K562 (cell line): ENCODE measurements around the gene GPR180.

Source experiments
- HMGN3 ChIP-seq: IDR thresholded peaks from 2 replicates; pipeline ENCODE4 v1.6.1; 2011; ENCODE audit warnings: borderline replicate concordance, low read depth, mild to moderate bottlenecking, mixed read lengths, low read length; ENCODE audit not compliant: insufficient read length; ENCODE audit errors: extremely low read depth
- HNRNPLL ChIP-seq: fragments of 200-400 bp; formaldehyde crosslinking; IDR thresholded peaks from 2 replicates; pipeline ENCODE4 v1.6.1; 2017; ENCODE audit warnings: low read length, low read depth, mild to moderate bottlenecking; ENCODE audit not compliant: poor library complexity, severe bottlenecking
- HOXB6 ChIP-seq: fragments of 250-450 bp; sonication (Bioruptor Pico); IDR thresholded peaks from 2 replicates; pipeline ENCODE4 v1.5.1; 2022; ENCODE audit warnings: mild to moderate bottlenecking, borderline replicate concordance
- NR2C2 ChIP-seq, 2 experiments: fragments of 200-800 bp in 1 of 2; sonication (Bioruptor generic) in 1 of 2; sonication (generic) in 1 of 2; formaldehyde crosslinking in 1 of 2; IDR thresholded peaks; 2 replicates each; pipeline versions ENCODE4 v1.6.1 to v1.8.0; 2016 to 2022; ENCODE audit warnings: mild to moderate bottlenecking in 1 of 2, missing compliant biosample characterization in 1 of 2, missing genetic modification characterization in 1 of 2, missing genetic modification reagents in 1 of 2
- POLR2AphosphoS2 ChIP-seq: IDR thresholded peaks from 2 replicates; pipeline ENCODE4 v1.6.1; 2012; ENCODE audit warnings: low read length, improper control_type of control experiment
- POLR2AphosphoS5 ChIP-seq: IDR thresholded peaks from 2 replicates; pipeline ENCODE4 v1.6.1; 2011; ENCODE audit warnings: mild to moderate bottlenecking, low read depth, low read length, moderate library complexity; ENCODE audit not compliant: control insufficient read depth, insufficient read depth
- RCOR1 ChIP-seq, 2 experiments: IDR thresholded peaks; 2 replicates each; pipeline ENCODE4 v1.6.1; 2012; ENCODE audit warnings: low read depth in 2 of 2, low read length in 2 of 2, borderline replicate concordance in 1 of 2, improper control_type of control experiment in 1 of 2
- ZBTB8A ChIP-seq: fragments of 450-650 bp; IDR thresholded peaks from 2 replicates; pipeline ENCODE4 v1.6.1; 2018; ENCODE audit warnings: mild to moderate bottlenecking, moderate library complexity; ENCODE audit not compliant: partially characterized antibody
- TF ChIP-seq, protein P1 (sequence below): fragments of 150-350 bp; IDR thresholded peaks from 2 replicates; pipeline ENCODE4 v1.6.1; 2014; ENCODE audit warnings: low read depth, mild to moderate bottlenecking, low read length, borderline replicate concordance
- TF ChIP-seq, protein P2 (sequence below): sonication (generic); formaldehyde crosslinking; IDR thresholded peaks from 2 replicates; pipeline ENCODE4 v1.8.1; 2023; ENCODE audit warnings: mild to moderate bottlenecking, missing genetic modification reagents
- TF ChIP-seq, protein P3 (sequence below), 2 experiments: fragments of 450-650 bp; IDR thresholded peaks; 2 replicates each; pipeline ENCODE4 v1.6.1; 2016; ENCODE audit warnings: mild to moderate bottlenecking in 2 of 2, borderline replicate concordance in 1 of 2, low read depth in 1 of 2, moderate library complexity in 1 of 2
- TF ChIP-seq, protein P4 (sequence below): sonication (generic); formaldehyde crosslinking; IDR thresholded peaks from 2 replicates; pipeline ENCODE4 v1.8.0; 2022; ENCODE audit warnings: mild to moderate bottlenecking, missing genetic modification reagents
- TF ChIP-seq, protein P5 (sequence below), 2 experiments: fragments of 450-650 bp in 1 of 2; sonication (generic) in 1 of 2; formaldehyde crosslinking; conservative IDR thresholded peaks; 2 replicates each; pipeline versions ENCODE4 v1.4.0 to v1.8.1; 2020 to 2022; ENCODE audit warnings: mild to moderate bottlenecking in 1 of 2, missing genetic modification reagents in 1 of 2

DNA sequence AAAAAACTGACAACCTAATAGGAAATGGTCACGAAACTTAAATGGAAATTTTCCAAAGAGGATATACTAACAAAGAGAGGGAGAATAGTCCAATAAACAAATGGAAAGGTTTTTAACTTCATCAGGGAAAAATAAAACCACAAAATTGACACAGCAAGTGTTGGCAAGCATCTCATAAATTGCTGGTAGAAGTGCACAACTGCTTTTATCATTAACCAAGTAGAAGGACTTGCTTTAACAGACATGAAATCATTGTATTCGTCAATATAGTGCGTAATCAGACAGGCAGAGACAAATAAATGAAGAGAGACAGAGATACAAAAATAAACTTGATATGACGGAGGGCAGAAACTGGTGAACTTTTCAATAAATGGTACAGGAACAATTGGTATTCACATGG, 13.1 kb upstream of the GPR180 start:
- no peak for TF ChIP-seq NR2C2 (CRISPR knock-in tag; IDR thresholded peaks at IDR 0.05)
- TF ChIP-seq NR2C2 (tag; IDR thresholded peaks at IDR 0.05): no peak
- TF ChIP-seq, protein P1, sequence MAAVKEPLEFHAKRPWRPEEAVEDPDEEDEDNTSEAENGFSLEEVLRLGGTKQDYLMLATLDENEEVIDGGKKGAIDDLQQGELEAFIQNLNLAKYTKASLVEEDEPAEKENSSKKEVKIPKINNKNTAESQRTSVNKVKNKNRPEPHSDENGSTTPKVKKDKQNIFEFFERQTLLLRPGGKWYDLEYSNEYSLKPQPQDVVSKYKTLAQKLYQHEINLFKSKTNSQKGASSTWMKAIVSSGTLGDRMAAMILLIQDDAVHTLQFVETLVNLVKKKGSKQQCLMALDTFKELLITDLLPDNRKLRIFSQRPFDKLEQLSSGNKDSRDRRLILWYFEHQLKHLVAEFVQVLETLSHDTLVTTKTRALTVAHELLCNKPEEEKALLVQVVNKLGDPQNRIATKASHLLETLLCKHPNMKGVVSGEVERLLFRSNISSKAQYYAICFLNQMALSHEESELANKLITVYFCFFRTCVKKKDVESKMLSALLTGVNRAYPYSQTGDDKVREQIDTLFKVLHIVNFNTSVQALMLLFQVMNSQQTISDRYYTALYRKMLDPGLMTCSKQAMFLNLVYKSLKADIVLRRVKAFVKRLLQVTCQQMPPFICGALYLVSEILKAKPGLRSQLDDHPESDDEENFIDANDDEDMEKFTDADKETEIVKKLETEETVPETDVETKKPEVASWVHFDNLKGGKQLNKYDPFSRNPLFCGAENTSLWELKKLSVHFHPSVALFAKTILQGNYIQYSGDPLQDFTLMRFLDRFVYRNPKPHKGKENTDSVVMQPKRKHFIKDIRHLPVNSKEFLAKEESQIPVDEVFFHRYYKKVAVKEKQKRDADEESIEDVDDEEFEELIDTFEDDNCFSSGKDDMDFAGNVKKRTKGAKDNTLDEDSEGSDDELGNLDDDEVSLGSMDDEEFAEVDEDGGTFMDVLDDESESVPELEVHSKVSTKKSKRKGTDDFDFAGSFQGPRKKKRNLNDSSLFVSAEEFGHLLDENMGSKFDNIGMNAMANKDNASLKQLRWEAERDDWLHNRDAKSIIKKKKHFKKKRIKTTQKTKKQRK: no peak
- TF ChIP-seq RCOR1 (IDR thresholded peaks at IDR 0.05; ENCODE audit: borderline replicate concordance in 1 of 2, low read depth in 2 of 2, low read length in 2 of 2): no peak
- TF ChIP-seq, protein P2, sequence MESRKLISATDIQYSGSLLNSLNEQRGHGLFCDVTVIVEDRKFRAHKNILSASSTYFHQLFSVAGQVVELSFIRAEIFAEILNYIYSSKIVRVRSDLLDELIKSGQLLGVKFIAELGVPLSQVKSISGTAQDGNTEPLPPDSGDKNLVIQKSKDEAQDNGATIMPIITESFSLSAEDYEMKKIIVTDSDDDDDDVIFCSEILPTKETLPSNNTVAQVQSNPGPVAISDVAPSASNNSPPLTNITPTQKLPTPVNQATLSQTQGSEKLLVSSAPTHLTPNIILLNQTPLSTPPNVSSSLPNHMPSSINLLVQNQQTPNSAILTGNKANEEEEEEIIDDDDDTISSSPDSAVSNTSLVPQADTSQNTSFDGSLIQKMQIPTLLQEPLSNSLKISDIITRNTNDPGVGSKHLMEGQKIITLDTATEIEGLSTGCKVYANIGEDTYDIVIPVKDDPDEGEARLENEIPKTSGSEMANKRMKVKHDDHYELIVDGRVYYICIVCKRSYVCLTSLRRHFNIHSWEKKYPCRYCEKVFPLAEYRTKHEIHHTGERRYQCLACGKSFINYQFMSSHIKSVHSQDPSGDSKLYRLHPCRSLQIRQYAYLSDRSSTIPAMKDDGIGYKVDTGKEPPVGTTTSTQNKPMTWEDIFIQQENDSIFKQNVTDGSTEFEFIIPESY (CRISPR knock-in tag): no peak
- TF ChIP-seq, protein P3, sequence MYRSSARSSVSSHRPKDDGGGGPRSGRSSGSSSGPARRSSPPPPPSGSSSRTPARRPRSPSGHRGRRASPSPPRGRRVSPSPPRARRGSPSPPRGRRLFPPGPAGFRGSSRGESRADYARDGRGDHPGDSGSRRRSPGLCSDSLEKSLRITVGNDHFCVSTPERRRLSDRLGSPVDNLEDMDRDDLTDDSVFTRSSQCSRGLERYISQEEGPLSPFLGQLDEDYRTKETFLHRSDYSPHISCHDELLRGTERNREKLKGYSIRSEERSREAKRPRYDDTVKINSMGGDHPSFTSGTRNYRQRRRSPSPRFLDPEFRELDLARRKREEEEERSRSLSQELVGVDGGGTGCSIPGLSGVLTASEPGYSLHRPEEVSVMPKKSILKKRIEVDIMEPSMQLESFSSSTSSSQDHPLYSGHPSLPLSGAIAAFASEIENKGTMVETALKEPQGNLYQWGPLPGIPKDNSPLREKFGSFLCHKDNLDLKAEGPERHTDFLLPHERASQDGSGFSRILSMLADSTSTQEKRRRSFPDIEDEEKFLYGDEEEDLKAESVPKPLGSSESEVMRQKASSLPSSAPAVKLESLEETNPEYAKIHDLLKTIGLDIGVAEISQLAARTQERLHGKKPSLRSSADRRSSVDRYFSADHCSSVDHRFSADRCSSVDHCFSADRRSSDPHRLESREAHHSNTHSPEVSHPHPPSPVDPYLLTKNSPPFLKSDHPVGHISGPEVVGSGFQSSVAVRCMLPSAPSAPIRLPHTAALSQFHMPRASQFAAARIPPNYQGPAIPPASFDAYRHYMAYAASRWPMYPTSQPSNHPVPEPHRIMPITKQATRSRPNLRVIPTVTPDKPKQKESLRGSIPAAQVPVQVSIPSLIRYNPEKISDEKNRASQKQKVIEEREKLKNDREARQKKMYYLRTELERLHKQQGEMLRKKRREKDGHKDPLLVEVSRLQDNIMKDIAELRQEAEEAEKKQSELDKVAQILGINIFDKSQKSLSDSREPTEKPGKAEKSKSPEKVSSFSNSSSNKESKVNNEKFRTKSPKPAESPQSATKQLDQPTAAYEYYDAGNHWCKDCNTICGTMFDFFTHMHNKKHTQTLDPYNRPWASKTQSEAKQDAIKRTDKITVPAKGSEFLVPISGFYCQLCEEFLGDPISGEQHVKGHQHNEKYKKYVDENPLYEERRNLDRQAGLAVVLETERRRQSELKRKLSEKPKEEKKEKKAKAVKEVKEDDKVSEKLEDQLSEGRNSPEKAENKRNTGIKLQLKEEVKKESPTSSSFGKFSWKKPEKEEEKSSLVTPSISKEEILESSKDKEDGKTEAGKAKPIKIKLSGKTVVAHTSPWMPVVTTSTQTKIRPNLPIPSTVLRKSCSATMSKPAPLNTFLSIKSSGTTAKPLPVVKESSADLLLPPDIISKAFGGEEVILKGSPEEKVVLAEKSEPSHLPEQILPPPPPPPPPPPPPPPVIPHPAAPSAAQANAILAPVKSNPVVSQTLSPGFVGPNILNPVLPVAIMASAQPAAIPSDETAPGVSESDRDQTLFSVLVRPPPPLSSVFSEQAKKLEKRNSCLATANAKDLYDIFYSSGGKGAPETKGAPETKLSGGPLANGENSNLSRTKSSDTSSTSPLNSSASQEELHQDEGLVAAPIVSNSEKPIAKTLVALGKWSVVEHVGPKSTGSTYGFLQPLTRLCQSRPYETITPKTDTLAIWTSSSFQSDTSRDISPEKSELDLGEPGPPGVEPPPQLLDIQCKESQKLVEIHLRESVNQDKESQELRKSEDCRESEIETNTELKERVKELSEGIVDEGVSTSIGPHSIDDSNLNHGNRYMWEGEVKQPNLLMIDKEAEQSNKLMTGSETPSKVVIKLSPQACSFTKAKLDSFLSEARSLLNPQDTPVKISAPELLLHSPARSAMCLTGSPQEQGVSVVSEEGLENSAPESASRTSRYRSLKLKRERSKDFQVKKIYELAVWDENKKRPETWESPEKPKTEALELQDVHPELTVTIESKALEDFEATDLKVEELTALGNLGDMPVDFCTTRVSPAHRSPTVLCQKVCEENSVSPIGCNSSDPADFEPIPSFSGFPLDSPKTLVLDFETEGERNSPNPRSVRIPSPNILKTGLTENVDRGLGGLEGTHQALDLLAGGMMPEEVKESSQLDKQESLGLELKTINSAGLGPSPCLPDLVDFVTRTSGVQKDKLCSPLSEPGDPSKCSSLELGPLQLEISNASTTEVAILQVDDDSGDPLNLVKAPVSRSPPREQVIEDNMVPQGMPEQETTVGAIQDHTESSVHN (IDR thresholded peaks at IDR 0.05; ENCODE audit: borderline replicate concordance in 1 of 2, low read depth in 1 of 2): no peak
- no peak for TF ChIP-seq HOXB6 (CRISPR knock-in tag)
- no peak for TF ChIP-seq POLR2AphosphoS5
- TF ChIP-seq, protein P4, sequence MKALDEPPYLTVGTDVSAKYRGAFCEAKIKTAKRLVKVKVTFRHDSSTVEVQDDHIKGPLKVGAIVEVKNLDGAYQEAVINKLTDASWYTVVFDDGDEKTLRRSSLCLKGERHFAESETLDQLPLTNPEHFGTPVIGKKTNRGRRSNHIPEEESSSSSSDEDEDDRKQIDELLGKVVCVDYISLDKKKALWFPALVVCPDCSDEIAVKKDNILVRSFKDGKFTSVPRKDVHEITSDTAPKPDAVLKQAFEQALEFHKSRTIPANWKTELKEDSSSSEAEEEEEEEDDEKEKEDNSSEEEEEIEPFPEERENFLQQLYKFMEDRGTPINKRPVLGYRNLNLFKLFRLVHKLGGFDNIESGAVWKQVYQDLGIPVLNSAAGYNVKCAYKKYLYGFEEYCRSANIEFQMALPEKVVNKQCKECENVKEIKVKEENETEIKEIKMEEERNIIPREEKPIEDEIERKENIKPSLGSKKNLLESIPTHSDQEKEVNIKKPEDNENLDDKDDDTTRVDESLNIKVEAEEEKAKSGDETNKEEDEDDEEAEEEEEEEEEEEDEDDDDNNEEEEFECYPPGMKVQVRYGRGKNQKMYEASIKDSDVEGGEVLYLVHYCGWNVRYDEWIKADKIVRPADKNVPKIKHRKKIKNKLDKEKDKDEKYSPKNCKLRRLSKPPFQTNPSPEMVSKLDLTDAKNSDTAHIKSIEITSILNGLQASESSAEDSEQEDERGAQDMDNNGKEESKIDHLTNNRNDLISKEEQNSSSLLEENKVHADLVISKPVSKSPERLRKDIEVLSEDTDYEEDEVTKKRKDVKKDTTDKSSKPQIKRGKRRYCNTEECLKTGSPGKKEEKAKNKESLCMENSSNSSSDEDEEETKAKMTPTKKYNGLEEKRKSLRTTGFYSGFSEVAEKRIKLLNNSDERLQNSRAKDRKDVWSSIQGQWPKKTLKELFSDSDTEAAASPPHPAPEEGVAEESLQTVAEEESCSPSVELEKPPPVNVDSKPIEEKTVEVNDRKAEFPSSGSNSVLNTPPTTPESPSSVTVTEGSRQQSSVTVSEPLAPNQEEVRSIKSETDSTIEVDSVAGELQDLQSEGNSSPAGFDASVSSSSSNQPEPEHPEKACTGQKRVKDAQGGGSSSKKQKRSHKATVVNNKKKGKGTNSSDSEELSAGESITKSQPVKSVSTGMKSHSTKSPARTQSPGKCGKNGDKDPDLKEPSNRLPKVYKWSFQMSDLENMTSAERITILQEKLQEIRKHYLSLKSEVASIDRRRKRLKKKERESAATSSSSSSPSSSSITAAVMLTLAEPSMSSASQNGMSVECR (CRISPR knock-in tag): no peak
- no peak for TF ChIP-seq ZBTB8A
- TF ChIP-seq HNRNPLL: no peak
- no peak for TF ChIP-seq HMGN3
- no peak for TF ChIP-seq POLR2AphosphoS2
- TF ChIP-seq, protein P5, sequence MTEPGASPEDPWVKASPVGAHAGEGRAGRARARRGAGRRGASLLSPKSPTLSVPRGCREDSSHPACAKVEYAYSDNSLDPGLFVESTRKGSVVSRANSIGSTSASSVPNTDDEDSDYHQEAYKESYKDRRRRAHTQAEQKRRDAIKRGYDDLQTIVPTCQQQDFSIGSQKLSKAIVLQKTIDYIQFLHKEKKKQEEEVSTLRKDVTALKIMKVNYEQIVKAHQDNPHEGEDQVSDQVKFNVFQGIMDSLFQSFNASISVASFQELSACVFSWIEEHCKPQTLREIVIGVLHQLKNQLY (CRISPR knock-in tag; conservative IDR thresholded peaks at IDR 0.05): no peak
